A549 (cell line): ENCODE measurements around the gene CCDC74A.

Experiments used
- CBX2 ChIP-seq: fragments of 200-600 bp; sonication (generic); IDR thresholded peaks from 2 replicates; pipeline ENCODE4 v1.6.1; 2016; ENCODE audit warnings: low read depth, mild to moderate bottlenecking, borderline replicate concordance
- CBX8 ChIP-seq: fragments of 200-600 bp; sonication (generic); IDR thresholded peaks from 2 replicates; pipeline ENCODE4 v1.6.1; 2016
- CTCF ChIP-seq: fragments of >200 bp; sonication (Bioruptor Twin); formaldehyde crosslinking; IDR thresholded peaks from 3 replicates; pipeline ENCODE4 v1.5.1; 2016
- EP300 ChIP-seq, 2 experiments: fragments of >200 bp; sonication (Bioruptor Twin); formaldehyde crosslinking; IDR thresholded peaks; 2 replicates in 1 of 2; 3 replicates in 1 of 2; pipeline ENCODE4 v1.6.1; 2016 to 2017
- GATA3 ChIP-seq: IDR thresholded peaks from 2 replicates; pipeline ENCODE4 v1.6.1; 2012; ENCODE audit warnings: borderline replicate concordance
- HOXA7 ChIP-seq: fragments of 250-450 bp; sonication (Bioruptor Pico); IDR thresholded peaks from 2 replicates; pipeline ENCODE4 v1.5.0; 2020; ENCODE audit warnings: mild to moderate bottlenecking, moderate library complexity
- MAX ChIP-seq: IDR thresholded peaks from 2 replicates; pipeline ENCODE4 v1.6.1; 2012
- POLR2A ChIP-seq: IDR thresholded peaks from 2 replicates; pipeline ENCODE4 v1.6.1; 2012; ENCODE audit warnings: mild to moderate bottlenecking, low read length
- RCOR1 ChIP-seq: fragments of 150-350 bp; IDR thresholded peaks from 2 replicates; pipeline ENCODE4 v1.6.1; 2014; ENCODE audit warnings: antibody characterized with exemption, low read length, low read depth
- RFX5 ChIP-seq: fragments of 450-650 bp; IDR thresholded peaks from 2 replicates; pipeline ENCODE4 v1.7.1; 2014; ENCODE audit warnings: antibody characterized with exemption, mild to moderate bottlenecking, moderate library complexity
- SREBF2 ChIP-seq: fragments of 450-650 bp; IDR thresholded peaks from 2 replicates; pipeline ENCODE4 v1.6.1; 2014; ENCODE audit warnings: mild to moderate bottlenecking, moderate library complexity

- no peak for TF ChIP-seq CTCF
- no peak for TF ChIP-seq POLR2A
- no peak for TF ChIP-seq RCOR1
- TF ChIP-seq SREBF2: no peak
- no peak for TF ChIP-seq HOXA7 (CRISPR knock-in tag)
- no peak for TF ChIP-seq MAX
- TF ChIP-seq RFX5: no peak
- TF ChIP-seq EP300 (IDR thresholded peaks at IDR 0.05): no peak
- no peak for TF ChIP-seq CBX2
- no peak for TF ChIP-seq CBX8
- no peak for TF ChIP-seq GATA3
These were observed 29.3 kb downstream of the CCDC74A start for GRCh38 chr2:131556998-131557397.
